ENCODE data around the gene NUDCD3.

The NUDCD3 gene

GRCh38 chr7:44380189-44380830 lies 110.1 kb downstream of the NUDCD3 start:
- TF ChIP-seq CTCF (conservative IDR thresholded peaks at IDR 0.05) = no peak
- H3K27ac ChIP-seq = no peak overlapping the region

GRCh38 chr7:44379366-44380188 lies 110.9 kb downstream of the NUDCD3 start:
- no peak for TF ChIP-seq CTCF (conservative IDR thresholded peaks at IDR 0.05)
- H3K27ac ChIP-seq = no peak overlapping the region

- no peak overlapping the region for H3K27ac ChIP-seq
- TF ChIP-seq CTCF (conservative IDR thresholded peaks at IDR 0.05) = no peak
Measured at GRCh38 chr7:44378744-44379143, 111.7 kb downstream of the NUDCD3 start.

- no peak overlapping the region for H3K27ac ChIP-seq
- no peak for TF ChIP-seq CTCF (conservative IDR thresholded peaks at IDR 0.05)
Measured at GRCh38 chr7:44377681-44378421, 112.6 kb downstream of the NUDCD3 start.

GRCh38 chr7:44377134-44377463 lies 113.4 kb downstream of the NUDCD3 start:
- TF ChIP-seq CTCF (conservative IDR thresholded peaks at IDR 0.05) = no peak
- no peak overlapping the region for H3K27ac ChIP-seq

- H3K27ac ChIP-seq = no peak overlapping the region
- no peak for TF ChIP-seq CTCF (conservative IDR thresholded peaks at IDR 0.05)
Measured at GRCh38 chr7:44376429-44377133, 113.9 kb downstream of the NUDCD3 start.

- no peak overlapping the region for H3K27ac ChIP-seq
- no peak for TF ChIP-seq CTCF (conservative IDR thresholded peaks at IDR 0.05)
Measured at GRCh38 chr7:44375926-44376342, 114.5 kb downstream of the NUDCD3 start.
